ENCODE data around the gene C3orf70. TPM values are rescaled to one million over a fixed set of nuclear protein-coding genes. Genes with fewer than 3 reads are reported as not detected.
A peak's percentile ranks its signal among the peaks of the same experiment; 100 is the strongest.

The C3orf70 gene
- polyA plus RNA-seq, 4 donors, result 0.67 to 5.1 (median 2.9) TPM

DNA sequence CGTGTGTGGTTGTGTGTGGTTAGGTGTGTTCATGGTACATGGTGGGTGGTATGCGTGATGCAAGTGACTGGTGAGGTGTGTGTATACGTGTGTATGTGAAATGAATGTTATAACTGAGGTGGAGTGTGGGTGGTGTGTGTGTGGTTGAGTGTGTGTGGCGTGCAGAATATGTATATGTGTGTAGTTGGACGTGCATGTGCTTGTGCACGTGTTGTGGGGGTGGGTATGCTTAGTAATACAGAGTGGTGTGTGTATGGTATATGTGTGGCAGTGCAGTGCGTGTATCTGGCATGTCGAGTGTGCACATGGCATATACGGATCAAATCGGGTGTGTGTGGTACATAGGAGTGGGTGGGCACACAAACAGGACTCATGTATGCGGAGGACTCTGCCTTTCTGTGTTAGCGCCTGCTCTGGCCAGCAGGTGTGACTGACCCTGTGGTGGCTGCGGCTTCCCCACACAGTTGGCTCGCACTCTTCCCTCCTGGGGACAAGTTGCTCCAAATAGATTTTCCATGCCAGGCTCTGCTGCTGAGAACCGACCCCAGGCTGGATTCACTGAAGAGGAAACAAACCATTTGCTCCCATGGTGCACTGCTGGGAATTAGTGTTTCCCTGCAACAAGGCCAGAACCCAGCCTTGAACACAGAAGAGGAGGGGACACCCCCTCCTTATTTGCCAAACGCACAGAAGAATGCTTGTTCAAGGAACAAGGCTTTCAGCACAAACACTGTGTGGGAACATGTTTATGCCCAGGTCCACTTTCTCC is 1.2 kb upstream of the C3orf70 start:
- no peak for FAIRE-seq

DNA sequence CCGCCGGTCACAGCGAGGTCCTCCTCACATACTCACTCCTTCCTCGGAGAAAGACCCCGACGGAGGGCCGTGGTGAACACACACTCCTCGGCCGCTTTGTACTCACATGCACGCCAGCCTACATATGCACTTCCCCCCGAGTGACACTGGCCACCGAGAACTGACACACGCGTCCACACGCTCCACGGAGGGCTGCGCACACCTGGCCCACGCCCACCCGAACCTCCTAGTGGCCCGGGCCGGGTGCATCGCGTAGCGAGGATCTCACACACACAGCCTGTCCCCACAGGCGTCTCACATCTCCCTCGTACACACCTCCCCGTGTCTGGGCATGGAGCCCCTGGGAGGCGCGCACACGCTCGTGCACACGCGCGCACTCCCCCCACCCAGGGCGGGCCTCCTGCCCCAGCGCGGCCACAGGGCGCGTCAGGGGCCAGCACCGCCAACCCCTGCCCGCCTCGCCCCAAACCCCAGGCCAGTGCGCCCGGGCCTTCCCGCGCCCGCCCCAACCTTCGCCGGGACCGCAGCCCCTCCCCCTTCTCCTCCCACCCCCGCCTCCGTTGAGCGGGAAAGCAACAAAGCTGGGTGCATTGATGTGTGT is 411 bp upstream of the C3orf70 start:
- Histone ChIP-seq H3K36me3 (ENCODE audit: control insufficient read depth in 3 of 3, insufficient read depth in 2 of 3, low read depth in 1 of 3, low read length in 3 of 3) (no peaks in the 10 kb centered on the region), H3K27me3 (ENCODE audit: control insufficient read depth in 3 of 3, insufficient read depth in 3 of 3, low read length in 3 of 3) (peaks cover 0 to 6% (median 0%) of the 10 kb centered on the region in 3 donors), H3K4me3 (ENCODE audit: low read depth in 1 of 3, low read length in 3 of 3) (peak overlapping the region; percentile 53 to 83 (median 64)), H3K4me1 (ENCODE audit: control insufficient read depth in 3 of 3, insufficient read depth in 2 of 3, low read depth in 1 of 3, low read length in 2 of 3) (peaks cover 0 to 3% (median 0%) of the 10 kb centered on the region in 3 donors), H3K27ac (ENCODE audit: low read depth in 1 of 3, low read length in 2 of 3) (peak overlapping the region; percentile 14 to 92 (median 55)), H3K9me3 (ENCODE audit: control insufficient read depth in 2 of 2, insufficient read depth in 1 of 2, low read depth in 1 of 2, low read length in 1 of 2) (no peaks in the 10 kb centered on the region)
- FAIRE-seq (no peak), DNase-seq (peak in 1 of 2 donors; percentile 20)
- 1 to 4% (median 1%) methylated on average over 41 to 53 of the region's 53 CpGs for WGBS, 3 donors

More for the DNA sequence above, 1.2 kb upstream of the C3orf70 start:
- peaks cover 0 to 3% (median 0%) of the 10 kb centered on the region in 3 donors for H3K4me1 ChIP-seq (ENCODE audit: control insufficient read depth in 3 of 3, insufficient read depth in 2 of 3, low read depth in 1 of 3, low read length in 2 of 3)
- 78 to 84% (median 84%) methylated on average over 16 of the region's 16 CpGs for WGBS, 3 donors
- no peaks in the 10 kb centered on the region for H3K36me3 ChIP-seq (ENCODE audit: control insufficient read depth in 3 of 3, insufficient read depth in 2 of 3, low read depth in 1 of 3, low read length in 3 of 3)
- peaks cover 0 to 6% (median 0%) of the 10 kb centered on the region in 3 donors for H3K27me3 ChIP-seq (ENCODE audit: control insufficient read depth in 3 of 3, insufficient read depth in 3 of 3, low read length in 3 of 3)
- no peak overlapping the region for H3K27ac ChIP-seq (ENCODE audit: low read depth in 1 of 3, low read length in 2 of 3)
- DNase-seq, result peak in 1 of 2 donors; percentile 14
- H3K4me3 ChIP-seq (ENCODE audit: low read depth in 1 of 3, low read length in 3 of 3), result peak overlapping the region in 2 of 3 donors; percentile 64 to 83
- H3K9me3 ChIP-seq (ENCODE audit: control insufficient read depth in 2 of 2, insufficient read depth in 1 of 2, low read depth in 1 of 2, low read length in 1 of 2), result no peaks in the 10 kb centered on the region

DNA sequence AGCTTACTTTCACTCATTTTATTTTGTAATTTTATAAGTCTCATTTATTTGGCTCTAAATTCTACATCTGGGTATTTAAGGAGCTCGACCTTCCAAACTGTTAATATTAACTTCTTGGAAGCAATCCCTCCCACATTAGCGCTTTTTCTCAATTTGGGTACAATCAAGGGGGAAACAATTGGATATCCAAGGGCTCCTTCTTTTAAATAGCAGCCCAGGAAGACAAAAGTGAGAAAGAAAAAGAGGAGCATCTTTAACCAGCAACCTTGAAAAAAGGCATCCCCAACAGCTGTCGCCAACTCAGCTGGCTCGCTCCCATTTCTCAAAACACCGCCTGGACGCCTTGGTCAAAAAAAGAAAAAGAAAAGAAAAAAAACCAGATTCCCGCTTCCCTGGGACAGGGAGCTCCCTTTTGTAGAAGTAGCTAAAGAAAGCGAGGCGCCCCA is 873 bp downstream of the C3orf70 start:
- peak overlapping the region; percentile 29 to 92 (median 73) for H3K27ac ChIP-seq (ENCODE audit: low read depth in 1 of 3, low read length in 2 of 3)

DNA sequence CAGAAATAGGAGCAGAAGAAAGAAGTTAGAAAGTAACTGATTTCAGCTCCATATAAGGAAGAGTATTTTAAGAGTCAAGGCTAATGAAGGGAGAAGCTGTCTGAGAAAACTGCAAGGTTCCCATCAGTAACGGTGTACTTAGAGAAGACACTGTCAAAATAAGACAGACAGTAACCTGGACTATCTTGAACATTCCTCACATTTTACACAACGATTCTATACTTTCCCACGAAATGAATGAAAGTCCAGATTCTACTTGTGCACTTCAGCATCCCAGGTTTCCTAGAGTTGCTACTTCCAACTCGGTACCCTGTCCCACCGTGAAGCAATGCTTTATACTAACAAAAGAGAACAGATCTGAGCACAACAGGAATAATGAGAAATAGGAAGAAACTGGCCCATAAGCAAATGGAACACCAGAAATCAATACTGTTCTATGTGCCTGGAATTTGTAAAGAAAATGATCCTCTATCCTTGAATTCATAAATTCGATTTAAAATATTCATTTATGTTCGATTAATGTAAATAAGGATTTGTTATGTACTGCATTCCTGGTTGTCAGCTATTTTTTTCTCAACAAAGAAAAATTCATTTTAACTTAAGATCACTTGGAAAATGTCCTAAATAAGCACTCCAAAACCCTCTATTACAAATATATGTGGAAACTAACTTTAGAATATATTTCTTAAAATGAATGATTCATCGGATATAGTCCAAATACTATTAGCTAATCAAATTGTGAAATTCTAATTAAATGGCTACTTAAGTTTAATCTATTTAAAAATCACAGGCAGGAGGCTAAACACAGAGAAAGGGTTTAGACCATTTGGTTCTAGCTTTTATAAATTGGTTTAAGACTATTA is 1.5 kb downstream of the C3orf70 start:
- 48 to 56% (median 51%) methylated on average over 8 of the region's 8 CpGs for WGBS, 3 donors
- DNase-seq, result no peak
- peaks cover 0 to 6% (median 0%) of the 10 kb centered on the region in 3 donors for H3K27me3 ChIP-seq (ENCODE audit: control insufficient read depth in 3 of 3, insufficient read depth in 3 of 3, low read length in 3 of 3)
- H3K4me1 ChIP-seq (ENCODE audit: control insufficient read depth in 3 of 3, insufficient read depth in 2 of 3, low read depth in 1 of 3, low read length in 2 of 3), result peaks cover 0 to 3% (median 0%) of the 10 kb centered on the region in 3 donors
- no peak overlapping the region for H3K27ac ChIP-seq (ENCODE audit: low read depth in 1 of 3, low read length in 2 of 3)
- H3K36me3 ChIP-seq (ENCODE audit: control insufficient read depth in 3 of 3, insufficient read depth in 2 of 3, low read depth in 1 of 3, low read length in 3 of 3), result no peaks in the 10 kb centered on the region
- peak; percentile 15 for FAIRE-seq
- H3K9me3 ChIP-seq (ENCODE audit: control insufficient read depth in 2 of 2, insufficient read depth in 1 of 2, low read depth in 1 of 2, low read length in 1 of 2), result no peaks in the 10 kb centered on the region
- H3K4me3 ChIP-seq (ENCODE audit: low read depth in 1 of 3, low read length in 3 of 3), result peak overlapping the region in 1 of 3 donors; percentile 63

More for the DNA sequence above, 873 bp downstream of the C3orf70 start:
- WGBS, 3 donors, result 0 to 5% (median 4%) methylated on average over 9 of the region's 9 CpGs
- DNase-seq (no peak), FAIRE-seq (no peak)
- Histone ChIP-seq H3K9me3 (ENCODE audit: control insufficient read depth in 2 of 2, insufficient read depth in 1 of 2, low read depth in 1 of 2, low read length in 1 of 2) (no peaks in the 10 kb centered on the region), H3K4me3 (ENCODE audit: low read depth in 1 of 3, low read length in 3 of 3) (peak overlapping the region; percentile 53 to 83 (median 63)), H3K36me3 (ENCODE audit: control insufficient read depth in 3 of 3, insufficient read depth in 2 of 3, low read depth in 1 of 3, low read length in 3 of 3) (no peaks in the 10 kb centered on the region), H3K27me3 (ENCODE audit: control insufficient read depth in 3 of 3, insufficient read depth in 3 of 3, low read length in 3 of 3) (peaks cover 0 to 6% (median 0%) of the 10 kb centered on the region in 3 donors), H3K4me1 (ENCODE audit: control insufficient read depth in 3 of 3, insufficient read depth in 2 of 3, low read depth in 1 of 3, low read length in 2 of 3) (peaks cover 0 to 3% (median 0%) of the 10 kb centered on the region in 3 donors)

DNA sequence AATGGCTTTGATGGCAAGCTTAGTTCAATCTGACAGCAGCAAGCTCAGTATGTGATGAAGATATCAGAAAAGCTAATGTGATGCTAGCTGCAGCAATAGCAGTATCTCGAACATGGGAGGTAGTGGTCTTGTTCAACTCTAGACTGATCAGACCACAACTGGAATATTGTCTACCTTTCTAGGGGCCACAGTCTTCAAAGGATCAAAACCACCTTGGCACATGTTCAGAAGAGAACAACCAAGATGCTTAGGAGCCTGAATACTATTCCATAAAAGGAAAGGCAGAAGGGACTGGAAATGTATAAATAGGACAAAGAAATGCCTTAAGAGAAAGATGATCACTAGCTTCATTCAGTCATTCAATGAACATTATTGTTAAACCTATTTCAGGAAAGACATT is 2.3 kb downstream of the C3orf70 start:
- Histone ChIP-seq H3K36me3 (ENCODE audit: control insufficient read depth in 3 of 3, insufficient read depth in 2 of 3, low read depth in 1 of 3, low read length in 3 of 3) (no peaks in the 10 kb centered on the region), H3K4me1 (ENCODE audit: control insufficient read depth in 3 of 3, insufficient read depth in 2 of 3, low read depth in 1 of 3, low read length in 2 of 3) (peaks cover 0 to 3% (median 0%) of the 10 kb centered on the region in 3 donors), H3K27me3 (ENCODE audit: control insufficient read depth in 3 of 3, insufficient read depth in 3 of 3, low read length in 3 of 3) (peaks cover 0 to 6% (median 0%) of the 10 kb centered on the region in 3 donors), H3K27ac (ENCODE audit: low read depth in 1 of 3, low read length in 2 of 3) (peak overlapping the region in 1 of 3 donors; percentile 65), H3K9me3 (ENCODE audit: control insufficient read depth in 2 of 2, insufficient read depth in 1 of 2, low read depth in 1 of 2, low read length in 1 of 2) (no peaks in the 10 kb centered on the region), H3K4me3 (ENCODE audit: low read depth in 1 of 3, low read length in 3 of 3) (no peak overlapping the region)
- FAIRE-seq (no peak), DNase-seq (no peak)
- WGBS, 3 donors, result 79 to 90% (median 88%) methylated on average over 1 of the region's 1 CpG

DNA sequence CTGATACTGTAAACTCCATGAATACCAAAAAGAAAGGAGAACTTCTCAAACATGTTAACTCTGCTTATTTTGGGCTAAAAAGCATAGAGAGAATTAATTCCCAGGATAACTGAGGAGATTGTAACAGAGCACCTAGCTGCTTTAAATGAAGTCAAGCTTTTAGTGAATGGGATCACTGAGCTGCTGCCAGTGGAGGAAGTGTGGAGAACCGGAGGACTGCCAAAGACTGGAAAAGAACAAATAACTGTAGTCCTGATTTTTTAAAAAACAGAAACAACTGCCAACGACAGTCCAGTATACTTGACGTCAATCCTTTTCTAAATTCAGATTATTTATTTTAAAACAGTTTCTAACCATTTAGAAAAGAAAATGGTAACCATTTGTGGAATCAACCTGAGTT is 3.3 kb downstream of the C3orf70 start:
- WGBS, 3 donors, result 65 to 89% (median 78%) methylated on average over 3 of the region's 3 CpGs
- H3K9me3 ChIP-seq (ENCODE audit: control insufficient read depth in 2 of 2, insufficient read depth in 1 of 2, low read depth in 1 of 2, low read length in 1 of 2), result no peaks in the 10 kb centered on the region

DNA sequence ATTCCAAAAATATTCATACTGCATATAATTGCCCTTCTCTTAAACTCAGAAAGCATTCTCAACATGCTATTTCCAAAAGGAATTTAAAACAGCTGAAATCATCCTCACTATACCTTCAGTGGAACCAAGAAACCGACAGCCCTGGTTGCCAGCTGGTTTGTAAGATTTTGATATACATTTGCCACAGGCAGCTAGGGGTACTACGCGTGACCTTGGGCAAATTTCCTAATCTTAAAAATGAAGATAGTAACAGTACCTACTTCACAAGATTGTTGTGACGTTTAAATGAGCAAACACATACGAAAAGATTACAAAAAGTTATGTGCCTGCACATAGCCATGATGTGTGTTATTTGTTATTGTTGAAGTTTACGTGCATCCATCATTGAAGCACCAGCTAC is 7.3 kb downstream of the C3orf70 start:
- 91 to 94% (median 92%) methylated on average over 6 of the region's 6 CpGs for WGBS, 3 donors
- no peaks in the 10 kb centered on the region for H3K27me3 ChIP-seq (ENCODE audit: control insufficient read depth in 3 of 3, insufficient read depth in 3 of 3, low read length in 3 of 3)
- FAIRE-seq, result no peak

More for the DNA sequence above, 3.3 kb downstream of the C3orf70 start:
- H3K27me3 ChIP-seq (ENCODE audit: control insufficient read depth in 3 of 3, insufficient read depth in 3 of 3, low read length in 3 of 3), result peaks cover 0 to 6% (median 0%) of the 10 kb centered on the region in 3 donors
- DNase-seq (no peak), FAIRE-seq (no peak)
- no peaks in the 10 kb centered on the region for H3K36me3 ChIP-seq (ENCODE audit: control insufficient read depth in 3 of 3, insufficient read depth in 2 of 3, low read depth in 1 of 3, low read length in 3 of 3)
- H3K4me3 ChIP-seq (ENCODE audit: low read depth in 1 of 3, low read length in 3 of 3), result no peak overlapping the region
- peaks cover 0 to 3% (median 0%) of the 10 kb centered on the region in 3 donors for H3K4me1 ChIP-seq (ENCODE audit: control insufficient read depth in 3 of 3, insufficient read depth in 2 of 3, low read depth in 1 of 3, low read length in 2 of 3)
- no peak overlapping the region for H3K27ac ChIP-seq (ENCODE audit: low read depth in 1 of 3, low read length in 2 of 3)

DNA sequence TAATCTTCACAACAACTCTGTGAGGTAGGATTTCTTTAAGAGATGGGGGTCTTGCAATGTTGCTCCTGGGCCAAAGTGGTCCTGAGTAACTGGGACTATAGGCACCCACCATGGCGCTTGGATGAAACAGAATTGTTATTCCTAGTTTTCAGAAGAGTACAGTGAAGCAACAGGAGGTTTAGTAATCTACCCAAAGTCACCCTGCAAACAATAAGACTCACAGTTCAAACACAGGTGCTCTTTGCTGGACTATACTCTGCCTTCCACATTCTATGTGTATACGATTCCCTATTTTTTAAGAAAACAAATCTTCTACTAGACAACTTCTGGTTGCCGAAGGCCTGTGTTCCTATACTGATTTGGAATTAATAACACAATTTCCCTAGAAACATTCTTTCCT is 8.1 kb downstream of the C3orf70 start:
- H3K4me1 ChIP-seq (ENCODE audit: control insufficient read depth in 3 of 3, insufficient read depth in 2 of 3, low read depth in 1 of 3, low read length in 2 of 3), result no peaks in the 10 kb centered on the region
- no peak overlapping the region for H3K4me3 ChIP-seq (ENCODE audit: low read depth in 1 of 3, low read length in 3 of 3)
- no peak overlapping the region for H3K27ac ChIP-seq (ENCODE audit: low read depth in 1 of 3, low read length in 2 of 3)
- no peaks in the 10 kb centered on the region for H3K27me3 ChIP-seq (ENCODE audit: control insufficient read depth in 3 of 3, insufficient read depth in 3 of 3, low read length in 3 of 3)
- H3K9me3 ChIP-seq (ENCODE audit: control insufficient read depth in 2 of 2, insufficient read depth in 1 of 2, low read depth in 1 of 2, low read length in 1 of 2), result no peaks in the 10 kb centered on the region
- DNase-seq, result no peak
- no peak for FAIRE-seq
- no peaks in the 10 kb centered on the region for H3K36me3 ChIP-seq (ENCODE audit: control insufficient read depth in 3 of 3, insufficient read depth in 2 of 3, low read depth in 1 of 3, low read length in 3 of 3)
- 88 to 92% (median 90%) methylated on average over 3 of the region's 3 CpGs for WGBS, 3 donors

More for the DNA sequence above, 7.3 kb downstream of the C3orf70 start:
- no peak for DNase-seq
- Histone ChIP-seq H3K4me3 (ENCODE audit: low read depth in 1 of 3, low read length in 3 of 3) (no peak overlapping the region), H3K36me3 (ENCODE audit: control insufficient read depth in 3 of 3, insufficient read depth in 2 of 3, low read depth in 1 of 3, low read length in 3 of 3) (no peaks in the 10 kb centered on the region), H3K4me1 (ENCODE audit: control insufficient read depth in 3 of 3, insufficient read depth in 2 of 3, low read depth in 1 of 3, low read length in 2 of 3) (no peaks in the 10 kb centered on the region), H3K9me3 (ENCODE audit: control insufficient read depth in 2 of 2, insufficient read depth in 1 of 2, low read depth in 1 of 2, low read length in 1 of 2) (no peaks in the 10 kb centered on the region), H3K27ac (ENCODE audit: low read depth in 1 of 3, low read length in 2 of 3) (no peak overlapping the region)

Data from small intestine (tissue), 7 donors.